GM21367 (cell line): Measurements from ENCODE around the gene SORBS2.
"Not testable (repeated sequence)": the region's sequence is repeated elsewhere in the genome, so short reads cannot be mapped to it uniquely, and the experiment has no call there.

Experiments used
- ATAC-seq: cut with Tn5 transposase; IDR thresholded peaks from one replicate; pipeline ENCODE4 v1.9.1; 2021; ENCODE audit not compliant: unreplicated experiment

The SORBS2 gene

DNA sequence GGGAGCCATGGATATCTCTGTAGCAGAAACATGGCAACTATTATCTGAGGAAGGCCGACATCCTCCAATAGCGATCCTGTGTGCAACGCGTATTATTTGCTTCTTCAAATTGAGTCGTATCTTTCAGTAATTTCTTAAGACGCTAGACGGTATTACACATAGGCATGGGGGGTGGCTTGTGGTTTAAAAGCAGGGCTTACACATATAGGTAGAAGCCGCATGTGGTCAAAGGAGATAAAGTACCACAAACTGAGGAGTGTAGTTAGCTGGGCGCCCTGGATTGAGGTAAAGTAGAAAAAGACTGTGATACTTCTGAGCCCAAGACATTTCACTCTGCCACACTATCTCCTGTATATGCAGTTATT is 94.6 kb downstream of the SORBS2 start:
- no peak for ATAC-seq

DNA sequence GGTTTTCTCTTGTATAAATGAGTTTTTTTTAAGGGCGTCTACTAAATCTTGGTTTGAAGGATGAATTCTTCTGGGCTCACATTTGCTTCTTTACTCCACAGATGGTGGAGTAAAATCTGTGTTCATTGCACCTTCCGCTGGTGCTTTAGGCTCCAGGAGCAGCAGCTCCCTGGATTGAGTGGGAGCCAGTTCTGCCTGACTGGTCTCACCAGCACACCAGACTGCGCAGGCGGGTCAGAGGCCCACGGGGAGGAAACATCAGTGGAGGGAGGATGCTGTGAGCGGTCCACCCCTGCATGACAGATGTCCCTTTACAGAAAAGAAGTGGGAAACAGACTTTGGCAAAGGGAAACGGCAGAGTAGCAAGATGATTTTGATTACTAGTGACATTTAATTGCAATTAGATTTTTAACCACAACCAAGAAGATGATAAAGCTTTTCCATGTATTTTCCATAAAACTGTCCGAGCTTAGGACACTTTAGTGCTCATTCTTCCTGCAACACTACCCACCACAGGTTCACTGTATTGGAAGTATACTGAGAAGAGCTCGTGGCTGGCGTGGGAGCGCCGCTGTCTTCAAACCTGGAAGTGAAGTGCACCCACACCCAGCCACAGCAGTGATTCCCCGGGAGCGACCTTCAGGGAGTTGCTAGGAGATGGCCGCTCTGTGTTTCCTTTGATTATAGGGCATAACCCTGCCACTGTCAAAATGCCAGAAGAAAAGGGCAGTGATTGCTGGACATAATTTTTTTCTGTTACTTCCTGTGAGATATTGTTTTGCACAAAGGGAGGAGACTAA is 95.2 kb downstream of the SORBS2 start:
- no peak for ATAC-seq

DNA sequence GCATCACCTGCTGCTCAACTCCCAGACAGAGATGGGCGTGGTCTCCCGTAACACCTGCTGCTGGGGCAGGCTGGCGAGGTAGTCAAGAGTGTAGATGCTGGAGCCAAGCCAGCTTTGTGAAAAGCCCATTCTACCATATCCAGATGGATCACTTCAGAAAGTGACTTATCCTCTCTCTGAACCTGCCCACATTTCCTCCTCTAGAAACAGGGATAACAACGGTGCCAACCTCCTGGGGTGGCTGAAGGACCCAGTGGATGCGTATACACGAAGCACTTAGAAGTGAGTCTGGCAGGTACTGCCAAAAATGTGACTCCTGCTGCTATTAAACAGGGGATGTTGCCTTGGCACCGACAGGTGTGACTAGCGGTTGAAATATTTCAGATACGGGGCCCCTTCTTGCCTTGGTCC is 95.8 kb downstream of the SORBS2 start:
- no peak for ATAC-seq

DNA sequence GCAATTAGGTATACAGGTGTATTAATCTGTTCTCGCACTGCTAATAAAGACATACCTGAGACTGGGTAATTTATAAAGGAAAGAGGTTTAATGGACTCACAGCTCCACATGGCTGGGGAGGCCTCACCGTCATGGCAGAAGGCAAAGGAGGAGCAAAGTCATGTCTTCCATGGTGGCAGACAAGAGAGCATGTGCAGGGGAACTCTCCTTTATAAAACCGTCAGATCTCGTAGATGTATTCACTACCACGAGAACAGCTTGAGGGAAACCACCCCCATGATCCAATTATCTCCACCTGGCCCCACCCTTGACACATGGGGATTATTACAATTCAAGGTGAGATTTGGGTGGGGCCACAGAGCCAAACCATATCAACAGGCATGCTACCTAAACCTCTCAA is 97.5 kb downstream of the SORBS2 start:
- not testable (repeated sequence) for ATAC-seq

DNA sequence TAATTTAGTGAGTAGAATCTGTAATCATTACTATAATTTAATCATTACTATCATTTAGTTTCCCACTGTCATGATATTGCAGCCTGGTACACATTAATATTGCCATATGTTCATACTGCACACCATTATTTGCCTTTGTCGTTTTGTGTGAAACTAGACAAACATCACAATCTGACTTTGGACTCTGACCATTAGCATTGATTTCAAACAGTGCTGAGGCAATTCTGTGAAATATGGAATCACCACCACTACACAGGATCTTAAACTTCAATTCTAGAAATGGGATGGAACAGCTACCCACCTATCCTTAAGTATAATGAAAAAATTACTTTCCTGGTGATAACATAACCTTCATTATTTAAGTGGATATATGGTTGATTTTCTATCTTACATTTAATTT is 98.3 kb downstream of the SORBS2 start:
- no peak for ATAC-seq

DNA sequence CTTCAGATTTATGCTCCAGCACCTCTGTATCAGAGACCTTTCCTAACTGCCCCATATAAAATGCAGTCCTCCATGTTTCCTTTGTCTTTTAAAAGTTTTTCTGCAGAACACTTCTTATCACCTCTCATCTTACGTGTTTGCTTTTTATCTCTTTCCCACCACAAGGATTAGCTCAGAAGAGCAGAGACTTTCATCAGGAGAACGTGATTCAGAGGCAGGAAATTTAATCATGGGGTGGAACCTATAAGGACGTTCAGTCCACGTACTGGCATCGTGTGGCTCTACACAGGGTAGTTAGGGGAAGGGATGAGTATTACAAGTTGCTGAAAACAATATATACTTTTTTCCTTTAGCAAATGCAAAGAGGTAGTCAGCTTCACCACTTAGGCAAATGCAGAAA is 98.7 kb downstream of the SORBS2 start:
- ATAC-seq: no peak

DNA sequence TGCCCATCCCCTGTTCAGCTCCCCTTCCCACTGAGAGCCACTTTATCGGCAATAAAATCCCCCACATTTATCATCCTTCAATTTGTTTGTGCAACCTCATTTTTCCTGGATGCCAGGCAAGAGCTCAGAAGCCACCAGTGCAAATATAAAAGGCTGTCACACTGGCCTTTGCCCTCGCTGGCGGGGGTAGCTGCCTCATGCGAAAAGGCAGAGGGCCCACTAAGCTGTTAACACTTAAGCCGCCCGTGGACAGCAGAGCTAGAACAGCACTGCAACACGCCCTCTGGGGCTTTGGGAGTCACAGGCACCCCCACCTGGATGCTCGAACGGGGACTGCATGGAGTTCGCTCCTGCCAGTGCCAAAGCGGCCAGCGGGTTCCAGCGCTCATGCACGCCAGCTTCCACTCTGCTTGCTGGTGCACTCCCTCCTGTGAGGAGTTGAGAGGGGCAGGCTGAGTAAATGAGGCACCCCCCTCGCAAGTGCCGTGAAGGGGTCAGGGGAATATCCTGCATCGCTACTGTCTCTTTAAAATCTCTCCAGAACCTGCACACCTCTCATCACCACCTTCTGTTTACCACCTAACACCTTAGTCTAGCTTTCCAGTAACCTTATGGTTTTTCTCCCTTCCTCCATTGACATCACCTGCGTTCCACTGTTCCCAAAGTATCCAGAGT is 99.5 kb downstream of the SORBS2 start:
- no peak for ATAC-seq

DNA sequence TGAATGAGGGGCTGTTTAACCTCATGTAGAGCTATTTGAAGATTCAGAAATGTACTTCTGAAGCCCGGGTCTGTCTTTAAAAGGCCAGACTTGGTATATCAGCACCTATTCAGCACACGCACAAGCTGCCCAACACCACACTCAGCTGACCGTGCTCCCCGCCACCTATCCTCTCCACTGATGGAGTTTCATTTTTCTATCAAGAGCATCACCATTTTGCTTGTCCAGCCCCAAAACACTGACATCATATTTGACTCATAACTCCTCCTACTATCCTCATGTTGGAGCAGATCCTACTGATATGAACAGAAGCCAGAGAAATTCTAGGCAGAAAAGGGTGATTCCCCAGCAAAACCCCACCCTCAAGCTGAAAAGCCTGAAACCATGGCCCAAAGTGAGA is 100.3 kb downstream of the SORBS2 start:
- ATAC-seq: no peak

DNA sequence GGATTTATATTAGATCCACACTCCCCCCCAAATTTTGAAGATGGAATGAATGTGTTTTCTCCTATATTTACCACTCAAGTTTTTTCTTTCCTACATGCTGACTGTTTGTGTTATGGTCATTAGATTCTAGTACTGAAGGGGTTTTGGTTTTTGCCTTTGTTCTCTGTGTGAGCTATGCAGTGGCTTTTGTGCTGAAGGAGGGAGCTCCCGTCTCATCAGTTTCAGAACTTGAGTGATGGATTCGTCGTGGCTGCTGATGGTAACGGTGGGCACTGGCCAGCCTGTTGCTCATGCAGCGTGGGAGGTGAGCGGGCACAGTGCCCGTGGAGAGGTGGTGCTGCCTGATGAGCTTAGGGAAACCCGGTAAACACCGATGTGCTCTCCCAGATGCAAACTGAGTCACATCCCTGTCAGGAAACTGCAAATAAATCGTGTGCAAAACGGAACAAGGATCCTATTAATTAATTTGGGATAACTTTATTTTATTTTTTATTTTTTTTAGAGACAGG is 101.5 kb downstream of the SORBS2 start:
- no peak for ATAC-seq

DNA sequence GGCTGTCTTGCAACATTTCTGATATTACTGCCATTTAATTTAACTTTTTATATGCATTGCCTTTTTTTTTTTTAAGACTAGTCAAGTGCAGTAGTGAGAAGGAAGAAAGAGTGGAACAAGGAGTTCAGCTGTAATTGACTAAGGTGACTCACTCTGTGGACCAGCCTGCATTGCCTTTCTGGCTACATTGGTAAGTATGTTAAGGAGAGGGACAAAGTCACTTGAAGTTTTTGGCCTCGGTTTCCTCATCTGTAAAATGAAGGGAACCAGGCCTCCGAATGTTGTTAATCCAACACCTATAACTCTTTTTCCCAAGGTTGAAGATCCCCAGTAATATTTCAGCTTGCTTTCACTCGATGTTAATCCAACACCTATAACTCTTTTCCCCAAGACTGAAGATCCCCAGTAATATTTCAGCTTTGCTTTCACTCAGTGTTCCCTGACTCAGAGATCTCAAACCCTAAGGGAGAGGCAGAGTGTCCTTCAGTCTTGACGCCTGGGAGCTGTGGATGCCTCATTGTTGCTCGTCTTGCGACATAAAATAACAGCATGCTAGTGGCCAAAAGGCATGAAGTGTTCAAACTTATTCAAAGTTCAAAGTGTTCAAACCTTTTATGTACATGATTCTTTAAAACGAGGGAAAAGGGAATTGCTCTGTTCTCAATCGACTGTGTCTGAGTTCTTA is 102.0 kb downstream of the SORBS2 start:
- ATAC-seq: no peak

DNA sequence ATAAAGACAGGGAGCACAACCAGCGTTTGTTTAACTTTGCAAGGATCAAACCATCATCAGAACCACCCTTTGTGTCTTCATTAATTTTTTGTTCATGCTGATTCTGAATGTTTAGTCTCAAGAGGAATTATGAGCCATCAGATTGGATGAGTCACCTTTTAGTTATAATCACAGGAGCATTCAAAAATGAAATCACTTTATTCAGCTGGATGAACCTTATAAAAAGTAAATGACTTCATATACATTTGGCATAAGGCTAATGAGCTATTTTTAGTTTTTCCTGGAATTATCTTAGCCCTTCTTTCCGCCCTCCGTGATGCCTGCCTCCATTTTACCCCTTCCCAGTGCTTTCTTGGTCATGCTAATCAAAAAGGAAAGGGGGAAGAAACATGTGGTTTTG is 103.6 kb downstream of the SORBS2 start:
- ATAC-seq: no peak

DNA sequence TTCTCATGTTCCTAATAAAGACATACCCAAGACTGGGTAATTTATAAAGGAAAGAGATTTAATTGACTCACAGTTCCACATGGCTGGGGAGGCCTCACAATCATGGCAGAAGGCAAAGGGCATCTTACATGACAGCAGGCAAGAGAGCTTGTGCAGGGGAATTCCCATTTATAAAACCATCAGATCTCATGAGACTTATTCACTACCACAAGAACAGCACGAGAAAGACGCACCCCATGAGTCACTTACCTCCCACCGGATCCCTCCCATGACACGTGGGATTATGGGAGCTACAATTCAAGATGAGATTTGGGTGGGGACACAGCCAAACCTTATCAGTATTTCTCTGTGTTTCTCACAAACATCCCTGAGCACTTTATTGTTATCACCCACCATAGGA is 104.4 kb downstream of the SORBS2 start:
- ATAC-seq: not testable (repeated sequence)

DNA sequence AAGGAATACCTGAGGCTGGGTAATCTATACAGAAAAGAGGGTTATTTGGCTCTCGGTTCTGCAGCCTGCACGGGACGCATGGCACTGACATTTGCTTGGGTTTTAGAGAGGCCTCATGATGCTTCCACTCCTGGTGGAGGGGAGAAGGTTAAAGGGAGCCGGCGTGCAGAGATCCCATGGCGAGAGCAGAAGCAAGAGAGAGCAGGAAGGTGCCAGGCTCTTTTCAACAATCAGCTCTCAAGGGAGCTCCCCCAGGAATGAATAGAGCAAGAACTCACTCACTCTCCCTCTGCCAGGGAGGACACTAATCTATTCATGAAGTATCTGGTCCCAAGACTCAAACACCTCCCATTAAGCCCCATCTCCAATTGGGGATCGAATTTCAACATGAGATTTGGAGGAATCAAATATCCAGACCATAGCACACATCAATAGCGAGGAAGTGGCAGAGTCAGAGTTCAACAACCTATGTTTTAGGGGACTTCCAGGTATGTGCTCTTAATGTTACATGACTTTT is 109.8 kb downstream of the SORBS2 start:
- ATAC-seq: no peak

DNA sequence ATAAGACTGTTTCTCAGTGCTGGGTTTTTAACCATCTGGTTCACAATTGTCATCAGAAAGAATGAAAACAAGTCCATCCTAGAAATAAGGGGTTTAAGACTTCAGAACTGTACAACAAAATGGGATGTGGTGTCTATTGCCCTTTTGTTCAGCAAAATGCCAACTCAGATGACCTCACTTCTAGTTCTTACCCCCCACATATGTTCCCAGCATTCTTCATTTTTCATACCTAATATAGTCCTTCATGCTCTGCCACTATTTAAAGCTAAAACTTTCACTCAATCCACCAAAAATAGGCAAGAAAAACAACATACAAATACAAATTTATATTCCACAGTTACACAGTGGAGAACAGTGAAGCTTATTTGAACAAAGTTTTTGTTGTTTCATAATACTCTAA is 111.4 kb downstream of the SORBS2 start:
- ATAC-seq: no peak

DNA sequence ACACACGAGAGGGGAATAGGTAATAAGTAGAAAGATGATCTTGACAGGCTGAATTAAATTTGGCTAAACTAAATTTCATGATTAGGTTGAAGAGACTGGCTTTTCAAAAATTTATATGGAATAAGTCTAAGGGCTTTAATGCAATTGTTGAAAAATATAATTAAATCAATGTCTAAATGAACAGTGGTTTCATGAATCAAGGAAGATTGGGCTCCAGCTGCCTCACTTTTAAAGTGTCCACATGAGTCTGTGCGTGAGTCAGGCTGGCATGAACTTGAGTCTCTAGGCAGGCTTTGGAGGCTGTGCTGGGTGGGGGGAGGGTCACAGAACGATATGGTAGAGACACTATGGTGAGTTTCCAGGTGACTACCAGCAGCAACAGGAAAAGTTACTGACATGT is 111.9 kb downstream of the SORBS2 start:
- ATAC-seq: no peak

DNA sequence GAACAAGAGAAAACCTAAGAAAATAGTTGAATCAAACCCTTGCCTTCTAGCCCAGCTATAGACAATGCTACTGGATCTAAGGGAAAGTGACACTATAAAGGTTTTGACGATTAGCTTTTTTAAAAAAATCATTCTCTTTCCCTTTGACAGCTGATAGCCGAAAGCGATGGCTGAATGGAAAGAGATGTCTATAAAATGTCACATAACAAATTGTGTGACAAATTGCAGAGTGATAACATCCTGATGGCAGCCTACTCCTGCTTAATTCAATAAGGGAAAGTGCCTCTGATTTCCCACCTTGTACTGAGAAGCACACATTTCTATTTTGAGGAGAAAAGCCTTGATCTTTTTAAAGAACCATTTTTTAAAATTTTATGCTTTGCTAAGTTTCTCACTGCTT is 114.5 kb downstream of the SORBS2 start:
- ATAC-seq: no peak

DNA sequence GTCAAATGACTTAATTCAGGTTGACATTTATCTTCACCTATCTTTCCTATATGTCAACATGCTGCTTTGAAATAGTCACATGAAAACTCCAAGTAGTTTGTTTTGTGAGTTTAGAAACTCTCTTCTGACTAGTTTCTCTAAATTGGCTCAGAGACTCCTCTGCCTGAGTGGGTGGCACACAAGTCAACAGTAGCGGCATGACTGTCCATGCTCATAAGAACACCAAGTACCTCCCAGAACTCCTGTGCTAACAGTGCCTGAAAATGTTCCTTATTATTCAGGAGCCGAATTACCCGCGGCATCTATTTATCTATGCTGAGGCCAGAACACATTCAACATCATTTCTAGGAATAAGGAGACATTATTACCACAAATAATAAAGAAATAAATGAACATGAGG is 116.3 kb downstream of the SORBS2 start:
- ATAC-seq: no peak

DNA sequence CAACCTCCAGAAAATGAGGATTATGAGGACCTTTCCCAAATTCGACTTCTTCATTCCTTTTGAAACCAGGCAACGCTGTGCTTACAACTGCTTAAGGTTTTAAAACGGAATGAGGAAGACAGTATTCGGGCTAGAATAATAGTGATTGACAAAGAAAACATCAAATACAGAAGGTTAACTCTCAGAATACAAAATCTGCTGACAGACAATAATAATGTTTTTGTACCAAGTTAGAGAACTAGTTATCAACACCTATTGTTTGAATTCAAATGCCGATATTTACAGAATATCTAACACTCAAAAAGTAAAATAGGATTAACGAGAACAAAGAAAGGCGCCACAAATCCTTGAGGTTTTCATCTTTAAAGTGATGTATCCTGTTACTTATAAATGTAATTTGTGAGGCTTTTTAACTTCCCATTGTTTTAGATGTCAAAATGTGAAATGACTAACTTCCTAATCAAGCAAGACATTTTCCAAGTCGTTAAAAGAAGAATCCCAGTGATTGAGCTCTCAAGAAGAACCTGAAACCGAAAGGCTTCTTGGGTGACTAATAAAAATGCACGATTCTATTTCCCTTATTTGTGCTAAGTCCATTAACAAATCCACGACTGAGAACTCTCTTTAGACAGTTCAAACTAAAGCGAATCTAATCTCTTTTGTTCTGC is 118.3 kb downstream of the SORBS2 start:
- ATAC-seq: no peak

DNA sequence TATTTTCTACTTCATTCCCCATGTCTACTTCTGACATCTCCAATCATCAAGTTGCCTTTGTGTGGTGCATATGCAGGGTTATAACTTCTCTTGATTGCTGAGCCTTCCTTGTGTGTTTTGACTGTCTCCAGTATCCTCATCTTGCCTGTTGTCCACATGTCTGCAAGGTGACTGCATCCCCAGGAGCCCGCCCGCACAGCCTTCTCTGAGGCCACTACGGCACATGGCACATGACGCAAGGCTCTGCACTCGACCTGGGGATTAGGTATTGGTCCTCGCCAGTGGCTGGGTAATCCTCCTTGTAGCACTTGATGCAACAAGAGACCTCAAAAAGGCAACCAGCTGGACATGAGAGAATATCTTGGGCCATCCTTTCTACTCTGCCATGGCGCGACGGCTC is 122.6 kb downstream of the SORBS2 start:
- ATAC-seq: no peak

DNA sequence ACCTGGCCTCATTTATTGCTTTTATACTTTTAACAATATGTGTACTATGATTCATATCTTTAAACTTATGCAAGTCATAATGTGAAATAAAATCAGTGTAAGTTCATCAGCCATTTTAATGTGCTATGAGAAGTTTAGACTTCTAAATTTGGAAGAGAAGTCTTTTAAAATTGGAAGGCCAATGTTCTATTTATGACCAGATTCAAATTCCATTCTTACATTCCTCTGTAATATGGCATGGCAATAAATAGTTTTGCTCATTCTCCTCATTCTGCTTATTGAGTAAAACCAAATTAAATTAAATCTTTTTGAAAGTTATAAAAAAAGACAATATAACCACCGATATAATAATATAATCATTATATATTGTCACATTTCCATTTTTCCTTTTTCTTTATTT is 126.2 kb downstream of the SORBS2 start:
- ATAC-seq: no peak

DNA sequence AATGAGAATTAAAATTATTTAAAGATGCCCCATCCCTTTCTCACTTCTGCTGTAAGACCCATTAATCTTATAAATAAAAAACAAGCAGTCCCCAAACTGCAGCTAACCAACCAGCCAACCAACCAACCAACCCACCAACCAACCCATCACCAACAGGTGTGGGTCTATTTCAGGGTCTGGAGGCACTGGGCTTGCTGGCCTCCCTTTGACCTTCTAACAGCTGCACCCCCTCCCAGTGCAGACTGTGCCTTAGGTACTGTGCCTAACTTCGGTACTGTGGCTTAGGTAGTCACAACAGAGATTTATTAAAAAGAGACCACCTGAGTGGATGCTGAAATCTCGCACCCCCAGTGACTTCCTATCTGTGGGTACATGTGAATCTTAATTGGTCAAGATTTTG is 128.1 kb downstream of the SORBS2 start:
- no peak for ATAC-seq
